KG1 (cell line): ENCODE results near the gene SH3BP2.

Experiments used
- DNase-seq: peaks from one replicate; lab custom pipeline; 2025; lab: John Stamatoyannopoulos, UW

Gene SH3BP2

DNA sequence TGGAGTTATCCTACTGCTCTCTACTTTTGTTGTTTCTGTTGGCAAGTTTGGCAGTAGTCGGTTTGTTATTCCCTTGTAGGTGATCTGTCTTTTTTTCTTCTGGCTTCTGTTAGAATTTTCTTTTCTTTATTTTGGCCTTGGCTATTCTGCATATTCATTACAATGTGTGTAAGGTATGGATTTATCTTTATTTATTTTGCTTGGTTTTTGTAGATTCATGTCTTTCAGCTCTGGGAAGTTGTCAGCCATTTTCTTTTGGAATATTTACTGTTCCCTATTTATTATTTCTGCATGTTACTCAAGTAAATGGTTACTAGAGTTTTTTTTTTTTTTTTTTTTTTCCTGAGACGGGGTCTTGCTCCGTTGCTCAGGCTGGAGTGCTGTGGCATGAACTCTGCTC lies 63.4 kb downstream of the SH3BP2 start:
- no peak for DNase-seq

DNA sequence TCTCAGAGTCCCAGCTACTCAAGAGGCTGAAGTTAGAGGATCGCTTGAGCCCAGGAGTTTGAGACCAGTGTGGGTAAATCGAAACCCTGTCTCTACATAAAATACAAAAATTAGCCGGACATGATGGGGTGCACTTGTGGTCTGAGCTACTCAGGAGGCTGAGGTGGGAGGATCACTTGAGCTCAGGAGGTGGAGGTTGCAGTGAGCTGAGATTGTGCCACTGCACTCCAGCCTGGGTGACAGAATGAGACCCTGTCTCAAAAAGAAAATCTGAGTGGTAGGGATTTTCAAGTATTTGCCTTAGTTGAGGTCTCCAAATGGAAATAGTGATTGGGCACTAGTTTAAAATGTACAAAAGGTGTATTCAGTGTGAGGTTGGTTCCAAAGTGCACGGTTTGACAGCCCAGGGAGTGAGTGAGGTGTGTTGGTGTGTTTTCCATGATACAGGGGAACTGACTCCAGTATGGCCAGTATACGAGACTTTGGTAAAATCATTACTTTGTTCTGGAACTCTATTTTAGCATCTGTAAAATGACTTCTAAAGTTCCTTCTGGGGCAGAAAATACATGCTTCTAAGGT lies 64.6 kb downstream of the SH3BP2 start:
- DNase-seq, result no peak

DNA sequence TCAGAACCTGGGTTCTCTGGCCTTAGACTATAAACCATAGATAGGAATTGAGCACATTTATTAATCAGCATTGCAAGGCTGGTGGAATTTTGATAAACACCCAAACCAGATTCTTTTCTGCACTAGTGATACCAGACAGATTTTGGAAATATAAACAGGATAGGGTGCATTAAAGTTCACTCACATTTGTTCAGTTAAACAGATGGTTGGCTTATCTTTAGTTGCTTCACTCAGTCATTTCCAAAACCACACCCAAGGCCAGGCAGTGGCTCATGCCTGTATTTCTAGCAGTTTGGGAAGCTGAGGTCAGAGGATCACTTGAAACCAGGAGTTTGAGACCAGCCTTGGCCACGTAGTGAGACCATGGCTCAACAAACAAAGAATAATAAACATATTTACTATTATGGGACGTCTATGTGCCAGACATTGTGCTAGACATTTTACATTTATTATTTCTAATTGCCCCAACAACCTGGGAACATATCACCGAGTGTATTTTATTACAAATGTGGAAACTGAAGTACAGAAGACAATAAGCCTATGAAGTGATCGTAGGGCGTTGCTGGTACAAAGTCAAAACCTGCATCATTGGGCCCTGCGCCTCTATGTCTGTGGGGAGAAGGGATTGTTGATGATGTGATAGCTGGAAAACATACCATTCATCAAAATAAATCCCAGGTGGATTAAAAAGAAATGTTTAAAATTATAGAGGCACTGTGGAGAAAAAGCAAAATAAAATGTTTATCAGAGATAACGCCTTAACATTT lies 65.7 kb downstream of the SH3BP2 start:
- no peak for DNase-seq

DNA sequence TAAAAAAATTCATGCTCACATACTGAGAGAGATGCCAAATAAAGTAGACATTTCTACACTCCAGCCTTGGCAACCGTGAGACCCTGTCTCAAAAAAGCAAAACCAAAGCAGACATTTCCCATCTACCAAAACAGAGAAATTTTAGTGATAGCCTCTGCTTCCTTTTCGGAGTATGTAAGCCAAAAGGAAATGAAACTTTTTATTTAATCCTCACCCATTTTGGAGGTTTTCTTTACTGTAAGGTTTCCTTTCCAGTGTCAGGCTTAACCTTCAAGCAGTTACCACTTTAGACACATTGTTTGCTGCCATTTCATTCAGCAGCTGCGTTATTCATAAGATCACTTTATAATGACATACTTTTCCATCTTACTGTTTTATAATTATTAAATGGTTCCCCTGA lies 66.6 kb downstream of the SH3BP2 start:
- DNase-seq, result no peak

DNA sequence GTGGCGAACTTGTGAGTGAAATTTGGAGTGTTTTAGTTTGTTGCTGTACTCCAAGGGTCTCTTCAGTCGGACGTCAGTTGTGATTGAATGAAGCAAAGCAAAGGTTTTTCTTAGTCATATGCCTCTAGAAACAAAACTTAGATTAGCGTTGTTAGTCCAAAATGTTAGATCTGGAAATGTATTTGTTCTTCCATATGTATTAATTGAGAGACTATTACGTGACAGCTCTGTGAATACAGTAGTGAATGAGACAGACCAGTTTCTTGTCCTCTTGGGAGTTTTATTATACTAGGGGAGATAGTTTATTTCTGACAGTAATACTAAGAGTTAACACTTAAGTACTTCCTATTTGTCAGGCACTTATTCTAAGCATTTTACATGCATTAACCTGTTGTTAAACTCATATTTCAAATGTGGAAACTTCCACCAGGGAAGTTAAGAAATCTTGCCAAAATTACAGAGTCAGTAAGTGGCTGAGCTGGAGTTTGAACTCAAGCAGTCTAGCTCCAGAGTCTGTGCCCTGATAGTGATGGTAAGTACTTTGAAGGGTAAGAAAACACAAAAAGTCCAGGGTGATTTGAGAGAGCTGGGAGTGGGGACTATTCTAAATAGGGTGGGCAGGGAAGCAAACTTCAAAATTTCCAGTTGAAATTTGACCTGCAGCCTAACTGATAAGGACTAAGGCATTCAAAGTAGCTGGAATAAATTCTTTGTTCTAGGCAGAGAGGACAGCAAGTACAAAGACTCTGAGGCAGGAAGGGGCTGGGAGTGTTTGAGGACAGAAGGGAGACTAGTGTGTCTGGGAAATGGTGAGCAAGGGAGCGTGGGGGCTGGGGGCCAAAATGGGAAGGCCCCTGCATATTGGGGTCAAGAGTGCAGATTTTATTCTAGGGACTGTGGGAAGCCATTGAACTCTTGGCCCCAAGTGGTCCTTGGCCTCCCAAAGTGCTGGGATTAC lies 67.8 kb downstream of the SH3BP2 start:
- DNase-seq, result no peak

DNA sequence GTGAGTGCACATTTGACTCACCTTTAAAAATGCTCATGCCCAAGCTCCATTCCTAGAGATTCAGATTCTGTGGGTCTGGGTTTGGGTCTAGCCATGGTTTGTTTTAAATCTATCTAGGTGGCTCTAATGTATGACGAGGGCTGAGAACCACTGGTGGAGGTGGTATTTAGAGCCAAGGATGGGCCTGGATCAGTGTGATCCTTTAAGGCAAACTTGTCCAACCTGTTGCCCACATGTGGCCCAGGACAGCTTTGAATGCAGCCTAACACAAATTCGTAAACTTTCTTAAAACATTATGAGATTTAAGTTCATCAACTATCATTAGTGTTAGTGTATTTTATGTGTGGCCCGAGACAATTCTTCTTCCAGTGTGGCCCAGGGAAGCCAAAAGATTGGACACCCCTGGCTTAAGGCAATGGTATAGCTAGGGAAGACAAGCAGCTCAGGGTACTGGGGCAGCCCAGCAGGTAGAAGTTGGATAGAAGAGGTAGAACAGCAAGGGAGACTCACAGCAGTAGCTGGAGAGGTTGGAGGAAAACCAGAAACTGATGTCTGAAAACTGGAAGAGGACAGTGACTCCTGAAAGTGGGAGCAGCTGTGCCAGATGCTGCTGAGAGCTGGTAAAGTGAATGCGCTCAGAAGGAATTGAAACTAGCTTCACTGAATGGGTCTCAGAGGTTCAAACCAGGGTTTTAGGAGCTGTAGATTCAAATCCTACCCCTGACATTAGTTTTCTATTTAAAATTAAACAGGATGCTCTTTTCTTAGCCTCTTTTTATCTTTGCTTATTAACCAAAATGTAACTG lies 68.9 kb downstream of the SH3BP2 start:
- DNase-seq, result no peak

DNA sequence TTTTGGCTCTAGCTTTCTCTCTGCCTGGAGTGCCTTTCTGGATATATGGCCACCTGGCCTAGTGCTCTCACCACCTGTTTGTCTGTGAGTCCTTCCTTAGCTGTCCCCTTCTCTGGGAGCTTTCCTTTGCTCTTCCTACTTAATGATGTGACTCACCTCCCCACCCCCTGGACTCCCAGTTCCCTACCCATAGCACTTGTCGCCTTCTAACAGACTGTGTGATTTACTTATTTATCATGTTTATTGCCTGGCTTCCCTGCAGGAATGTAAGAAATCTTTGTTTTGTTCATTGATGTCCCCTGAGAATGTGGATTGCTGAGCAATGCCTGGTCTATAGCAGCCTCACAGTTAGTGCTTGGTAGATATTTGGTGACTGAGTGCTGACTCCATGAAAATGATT lies 69.6 kb downstream of the SH3BP2 start:
- DNase-seq, result no peak

DNA sequence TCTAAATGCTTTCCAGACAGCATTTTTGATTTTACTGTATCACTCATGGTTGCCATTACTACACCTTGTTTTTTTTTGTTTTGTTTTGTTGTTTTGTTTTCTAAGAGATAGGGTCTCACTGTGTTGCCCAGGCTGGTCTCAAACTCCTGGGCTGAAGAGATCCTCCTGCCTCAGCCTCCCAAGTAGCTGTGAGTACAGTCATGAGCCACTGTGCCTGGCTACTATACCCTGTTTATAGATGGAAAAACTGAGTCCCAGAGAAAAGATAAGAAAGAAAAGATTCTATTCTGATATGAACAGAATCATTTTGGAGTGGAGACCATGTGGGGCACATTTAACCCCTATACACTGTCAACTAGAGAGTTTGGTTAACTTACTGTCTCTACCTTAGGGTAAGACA lies 70.8 kb downstream of the SH3BP2 start:
- DNase-seq, result no peak

DNA sequence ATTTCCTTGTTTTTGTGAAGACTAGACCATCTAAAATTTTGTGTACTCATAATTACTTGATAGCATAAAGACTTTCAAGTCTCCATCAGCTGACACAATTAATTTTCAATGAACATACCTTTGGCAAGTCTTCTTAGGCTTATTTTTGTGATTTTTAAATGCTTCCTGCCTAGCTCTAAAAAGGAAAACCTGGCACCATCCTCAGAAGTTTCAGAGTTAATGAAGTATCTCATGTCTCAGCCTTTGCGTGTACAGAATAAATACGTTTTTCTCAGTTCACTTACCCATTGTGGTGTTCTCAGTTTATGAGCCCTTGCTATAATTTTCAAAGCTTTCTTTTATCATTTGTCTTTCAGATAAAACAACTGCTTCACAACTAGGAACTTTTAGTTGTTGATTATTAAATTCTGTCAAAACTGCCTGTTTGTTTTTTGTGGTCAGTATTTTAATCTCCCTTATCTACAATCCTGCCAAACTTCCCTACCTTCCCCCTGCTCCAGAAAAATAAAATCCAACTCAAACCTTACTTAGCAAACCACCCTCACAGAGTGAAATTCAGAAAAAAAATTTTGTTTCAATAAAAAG lies 72.4 kb downstream of the SH3BP2 start:
- no peak for DNase-seq

DNA sequence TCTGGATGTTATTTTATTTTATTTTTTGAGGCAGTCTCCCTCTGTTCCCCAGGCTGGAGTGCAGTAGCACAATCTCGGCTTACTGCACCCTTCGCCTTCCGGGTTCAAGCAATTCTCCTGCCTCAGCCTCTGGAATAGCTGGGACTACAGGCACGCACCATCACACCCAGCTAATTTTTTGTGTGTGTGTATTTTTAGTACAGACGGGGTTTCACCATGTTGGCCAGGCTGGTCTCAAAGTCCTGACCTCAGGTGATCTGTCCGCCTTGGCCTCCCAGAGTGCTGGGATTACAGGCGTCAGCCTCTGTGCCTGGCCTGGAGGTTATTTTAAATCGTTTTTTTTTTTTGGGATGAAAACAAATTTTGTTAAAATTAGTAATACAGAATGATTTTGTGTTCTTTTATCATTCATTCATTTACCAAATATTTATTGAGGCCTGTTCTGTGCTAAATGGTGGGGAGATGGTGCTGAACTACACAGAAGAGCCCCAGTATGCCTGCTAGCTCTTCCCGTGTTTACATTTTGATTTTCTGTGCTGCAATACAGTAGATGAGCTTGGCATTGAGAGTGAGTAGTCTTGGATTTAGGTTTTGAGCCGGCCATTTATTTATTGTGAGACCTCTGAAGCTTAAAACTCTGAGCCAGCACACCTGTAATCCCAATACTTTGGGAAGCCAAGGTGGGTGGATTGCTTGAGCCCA lies 73.4 kb downstream of the SH3BP2 start:
- DNase-seq, result no peak

DNA sequence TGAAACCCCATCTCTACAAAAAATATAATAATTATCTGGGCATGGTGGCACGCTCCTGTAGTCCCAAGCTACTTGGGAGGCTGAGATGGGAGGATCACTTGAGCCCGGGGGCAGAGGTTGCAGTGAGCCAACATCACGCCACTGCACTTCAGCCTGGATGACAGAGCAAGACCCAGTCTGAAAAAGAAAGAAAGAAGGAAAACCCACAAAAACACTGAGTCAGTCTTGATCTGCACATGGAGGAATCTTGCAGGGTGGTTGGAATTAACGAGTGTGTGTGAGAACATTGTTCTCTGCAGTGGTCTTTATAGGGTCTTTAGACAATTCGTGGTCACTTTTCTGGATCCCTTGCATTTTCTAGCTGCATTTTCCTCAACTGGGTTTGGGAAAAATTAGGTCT lies 74.0 kb downstream of the SH3BP2 start:
- no peak for DNase-seq

DNA sequence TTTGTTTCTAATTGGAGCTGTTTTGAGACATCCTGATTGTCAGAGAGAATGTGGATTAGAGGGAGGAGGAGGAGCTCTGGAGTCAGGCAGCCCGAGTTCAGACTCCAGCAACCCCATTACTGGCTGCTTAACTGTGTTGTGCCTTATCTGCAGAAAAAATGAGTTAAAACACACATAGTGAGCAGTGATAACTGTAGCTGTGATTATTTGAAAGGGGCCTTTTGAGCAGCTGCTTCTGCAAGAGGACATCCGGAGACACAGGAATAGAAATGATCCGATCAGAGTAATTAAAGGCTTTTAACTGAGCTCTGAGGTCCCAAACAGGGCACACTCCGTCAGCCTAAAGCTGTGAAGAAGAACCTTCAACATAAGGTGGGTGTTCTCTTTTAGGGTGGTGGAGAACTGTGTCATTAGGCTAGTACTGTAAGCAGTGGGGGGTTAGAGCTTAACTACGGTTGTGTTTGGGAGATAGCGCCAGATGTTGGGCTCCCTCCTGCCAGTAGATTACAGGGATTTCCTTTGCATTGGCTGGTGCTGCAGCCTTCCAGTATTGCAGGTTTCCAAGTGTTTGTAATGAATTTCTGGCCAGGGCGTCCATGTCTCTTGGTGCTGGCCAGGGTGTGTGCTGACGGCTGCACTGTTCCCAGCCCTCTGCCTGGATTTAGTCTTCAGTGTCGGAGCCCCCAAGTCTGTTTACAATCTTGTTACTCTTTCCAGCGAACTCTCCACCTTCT lies 75.0 kb downstream of the SH3BP2 start:
- no peak for DNase-seq

DNA sequence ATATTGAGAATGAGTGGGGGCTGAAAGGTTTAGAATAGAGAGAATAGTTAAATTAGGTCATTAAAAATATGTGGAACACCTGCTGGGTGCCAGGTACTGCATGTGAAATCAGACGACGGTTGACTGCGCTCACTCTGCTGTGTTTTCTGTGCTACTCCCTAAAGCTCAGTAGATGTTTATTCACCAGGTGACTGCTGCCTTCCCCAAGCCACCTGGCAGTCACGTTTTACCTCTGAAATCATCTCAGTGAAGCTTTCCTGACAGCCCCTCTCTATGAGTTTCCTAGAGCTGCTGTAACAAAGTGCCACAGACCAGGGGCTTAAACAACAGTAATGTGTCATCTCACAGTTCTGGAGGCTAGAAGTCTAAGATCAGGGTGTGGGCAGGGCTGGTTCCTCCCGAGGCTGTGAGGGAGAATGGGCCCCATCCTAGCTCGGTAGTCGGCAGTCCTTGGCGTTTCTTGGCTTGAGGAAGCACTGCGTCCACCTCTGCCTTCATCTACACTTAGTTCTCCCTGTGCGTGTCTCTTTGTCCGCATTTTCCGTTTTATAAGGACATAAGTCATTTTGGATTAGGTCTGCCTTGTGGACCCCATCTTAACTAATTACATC lies 76.1 kb downstream of the SH3BP2 start:
- DNase-seq, result no peak

DNA sequence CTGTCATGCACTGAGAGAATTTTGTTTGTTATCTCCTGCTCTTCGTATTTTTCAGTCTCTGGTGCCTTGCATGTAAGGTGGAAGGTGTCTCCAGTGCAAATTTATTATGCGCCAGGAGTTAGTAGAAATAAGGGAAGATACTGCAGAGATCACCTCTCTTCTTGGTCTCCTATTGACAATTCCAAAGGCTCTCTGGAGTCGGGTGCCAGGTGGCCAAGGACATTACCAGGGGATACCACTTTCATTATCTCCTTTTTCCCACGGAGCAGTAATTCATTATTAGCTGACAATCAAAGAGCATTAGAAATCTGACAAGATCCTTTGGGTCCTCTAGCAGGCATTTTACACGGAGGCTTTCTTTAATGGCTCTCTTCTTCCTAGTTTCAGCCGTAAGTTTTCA lies 76.8 kb downstream of the SH3BP2 start:
- no peak for DNase-seq

DNA sequence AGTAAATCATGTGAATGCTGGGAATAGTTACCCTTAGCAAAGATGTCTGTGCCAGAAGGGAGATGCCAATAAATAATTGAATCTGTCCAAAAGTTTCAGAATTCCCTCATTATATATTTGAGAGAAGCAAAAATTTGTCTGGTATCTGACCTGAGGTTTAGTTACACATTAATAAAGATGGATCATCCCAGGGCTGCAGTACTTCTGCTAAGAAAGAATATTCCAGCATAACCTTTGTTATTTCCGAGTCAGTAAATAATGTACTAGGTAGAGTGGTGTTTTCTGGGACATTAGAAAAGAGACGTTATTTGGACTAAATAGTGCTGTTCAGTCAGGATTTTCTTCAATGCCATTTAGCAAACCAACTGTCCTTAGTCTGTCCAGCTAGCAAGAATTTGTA lies 77.2 kb downstream of the SH3BP2 start:
- no peak for DNase-seq

DNA sequence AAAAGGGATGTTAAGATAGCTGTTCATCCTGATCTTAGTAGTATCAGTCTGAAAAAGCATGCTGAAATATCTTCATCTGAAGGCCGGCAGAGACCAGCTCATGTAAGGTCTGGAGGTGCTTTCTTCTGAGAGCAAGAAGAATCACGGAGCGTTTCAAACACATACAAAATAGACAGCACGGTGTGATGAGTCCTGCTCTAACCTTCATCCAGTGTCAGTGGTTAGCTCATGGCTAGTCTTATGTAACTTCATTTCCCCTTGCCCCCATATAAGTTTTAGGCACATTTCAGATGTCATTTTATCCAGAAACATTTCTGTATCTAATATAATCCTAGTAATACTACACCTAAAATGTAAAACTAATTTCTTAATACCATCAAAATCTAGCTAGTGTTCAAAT lies 78.6 kb downstream of the SH3BP2 start:
- DNase-seq, result no peak

DNA sequence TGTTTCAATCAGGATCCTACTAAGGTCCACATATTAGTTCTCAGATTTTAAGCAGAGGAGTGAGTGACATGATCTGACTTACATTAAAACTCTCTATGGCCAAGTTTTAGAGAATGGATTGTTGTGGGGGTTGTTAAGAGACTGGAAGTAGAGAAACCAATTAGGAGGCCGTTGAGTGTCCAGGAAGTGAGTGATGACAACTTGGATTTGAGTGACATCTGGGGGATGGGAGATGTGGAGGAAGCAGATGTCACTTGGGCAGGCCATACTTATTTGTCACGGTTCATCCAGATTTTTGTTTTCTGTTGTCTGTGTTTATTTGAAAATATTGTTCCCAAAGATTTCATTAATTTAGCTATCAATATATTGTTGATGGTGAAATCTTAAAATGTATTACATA lies 79.0 kb downstream of the SH3BP2 start:
- no peak for DNase-seq

DNA sequence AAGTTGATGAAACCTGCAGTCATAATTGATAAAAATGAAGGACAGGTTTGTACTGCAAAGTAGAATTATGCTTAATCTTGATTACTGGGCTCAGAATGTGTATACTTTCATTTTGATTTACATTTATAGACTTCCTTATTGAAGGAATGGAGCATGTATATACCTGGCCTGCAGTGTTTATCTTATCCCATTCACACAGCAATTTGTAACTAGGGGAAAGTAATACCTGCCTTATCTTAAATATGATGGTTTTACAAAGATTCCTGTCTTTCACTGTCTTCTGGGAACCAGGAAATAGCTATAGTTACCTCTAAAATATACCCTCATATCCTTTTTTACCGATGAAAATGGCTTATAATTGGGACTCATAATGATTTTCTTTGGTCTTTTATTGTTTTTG lies 80.4 kb downstream of the SH3BP2 start:
- no peak for DNase-seq

DNA sequence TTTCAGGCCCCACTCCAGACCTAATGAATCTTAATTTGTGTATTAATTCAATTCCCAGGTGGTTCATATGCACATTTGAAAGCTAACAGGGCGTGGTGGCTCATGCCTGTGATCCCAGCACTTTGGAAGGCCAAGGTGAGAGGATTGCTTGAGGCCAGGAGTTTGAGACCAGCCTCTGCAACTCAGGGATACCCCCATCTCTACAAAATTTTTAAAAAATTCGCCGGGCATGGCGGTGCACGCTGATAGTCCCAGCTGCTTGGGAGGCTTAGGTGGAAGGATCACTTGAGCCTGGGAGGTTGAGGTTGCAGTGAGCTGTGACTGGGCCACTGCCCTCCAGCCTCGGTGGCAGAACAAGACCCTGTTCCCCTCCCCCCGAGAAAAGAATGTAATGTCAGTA lies 82.0 kb downstream of the SH3BP2 start:
- DNase-seq, result no peak

DNA sequence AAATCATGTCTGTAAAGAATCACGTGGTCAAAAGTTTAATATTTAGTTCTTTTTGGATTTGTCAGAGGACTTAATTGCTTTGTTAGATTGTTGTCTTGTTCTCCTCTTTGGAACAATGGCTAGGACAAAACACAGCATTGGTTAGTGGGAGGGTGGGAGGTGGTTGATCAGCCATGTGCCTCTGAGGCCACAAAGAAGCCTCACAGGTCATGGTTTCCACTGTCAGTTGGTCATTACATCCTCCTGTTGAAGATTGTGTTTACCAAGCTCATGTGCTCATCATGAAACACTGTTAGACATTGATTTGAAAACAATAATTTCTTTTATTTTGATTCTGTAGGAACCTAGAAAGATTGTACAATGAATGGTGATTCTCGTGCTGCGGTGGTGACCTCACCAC lies 82.7 kb downstream of the SH3BP2 start:
- no peak for DNase-seq
